ENCODE results near the gene MICU2.
A peak's percentile ranks its signal among the peaks of the same experiment; 100 is the strongest.

The MICU2 gene

GRCh38 chr13:21616205-21616866 is 12.4 kb upstream of the MICU2 start:
- Histone ChIP-seq H3K9ac (ENCODE audit: low read depth, low read length, poor library complexity) (no peak overlapping the region), H3K4me2 (ENCODE audit: insufficient read depth, low read length, poor library complexity, severe bottlenecking) (no peak overlapping the region), H4K91ac (ENCODE audit: low read depth, low read length, poor library complexity) (no peak overlapping the region), H2BK5ac (ENCODE audit: low read length) (no peak overlapping the region), H2BK15ac (ENCODE audit: low read length) (no peak overlapping the region), H2BK120ac (ENCODE audit: low read depth, low read length) (no peak overlapping the region), H3K9me3 (replicated peaks in 1 of 2; ENCODE audit: control insufficient read depth in 2 of 2, insufficient read depth in 1 of 2, low read depth in 1 of 2, low read length in 2 of 2) (no peaks in the 10 kb centered on the region), H3K79me1 (ENCODE audit: low read depth, low read length) (no peaks in the 10 kb centered on the region), H3K4ac (ENCODE audit: low read length) (no peak overlapping the region), H4K8ac (ENCODE audit: low read depth, low read length) (no peak overlapping the region), H2AFZ (ENCODE audit: low read length) (peak overlapping the region; percentile 73), H3K4me1 (ENCODE audit: control insufficient read depth in 2 of 2, insufficient read depth in 1 of 2, low read depth in 1 of 2, low read length in 2 of 2) (peaks cover 2 to 8% of the 10 kb centered on the region in 2 donors), H2BK12ac (ENCODE audit: low read length) (no peak overlapping the region), H3K23ac (ENCODE audit: low read depth, low read length, poor library complexity) (no peak overlapping the region), H2AK5ac (ENCODE audit: low read depth, low read length) (no peak overlapping the region), H3K36me3 (replicated peaks in 1 of 2; ENCODE audit: control insufficient read depth in 2 of 2, insufficient read depth in 2 of 2, low read length in 2 of 2) (no peaks in the 10 kb centered on the region), H3K4me3 (ENCODE audit: low read length in 2 of 2) (no peak overlapping the region), H3K27me3 (ENCODE audit: control insufficient read depth in 3 of 3, insufficient read depth in 3 of 3, low read depth in 1 of 3, low read length in 3 of 3) (no peaks in the 10 kb centered on the region), H3K18ac (ENCODE audit: low read length) (no peak overlapping the region), H3K14ac (ENCODE audit: low read length) (no peak overlapping the region), H3K27ac (replicated peaks; ENCODE audit: low read length) (no peak overlapping the region)
- 100% methylated on average over 1 of the region's 5 CpGs; no CpG with 5 or more reads in 1 of the 2 donors for WGBS, 2 donors (ENCODE audit: extremely low coverage in 2 of 2, insufficient read length in 2 of 2, insufficient replicate concordance in 1 of 2)
- DNase-seq (ENCODE audit: low spot score) = no peak

- H4K91ac ChIP-seq (ENCODE audit: low read depth, low read length, poor library complexity) = no peak overlapping the region
- H2AFZ ChIP-seq (ENCODE audit: low read length) = no peak overlapping the region
- H3K9ac ChIP-seq (ENCODE audit: low read depth, low read length, poor library complexity) = no peak overlapping the region
- no peak overlapping the region for H3K18ac ChIP-seq (ENCODE audit: low read length)
- H3K27me3 ChIP-seq (ENCODE audit: control insufficient read depth in 3 of 3, insufficient read depth in 3 of 3, low read depth in 1 of 3, low read length in 3 of 3) = no peaks in the 10 kb centered on the region
- H4K8ac ChIP-seq (ENCODE audit: low read depth, low read length) = no peak overlapping the region
- H3K9me3 ChIP-seq (replicated peaks in 1 of 2; ENCODE audit: control insufficient read depth in 2 of 2, insufficient read depth in 1 of 2, low read depth in 1 of 2, low read length in 2 of 2) = no peaks in the 10 kb centered on the region
- H3K23ac ChIP-seq (ENCODE audit: low read depth, low read length, poor library complexity) = no peak overlapping the region
- no peak overlapping the region for H2BK12ac ChIP-seq (ENCODE audit: low read length)
- peaks cover 2 to 8% of the 10 kb centered on the region in 2 donors for H3K4me1 ChIP-seq (ENCODE audit: control insufficient read depth in 2 of 2, insufficient read depth in 1 of 2, low read depth in 1 of 2, low read length in 2 of 2)
- no peak overlapping the region for H3K14ac ChIP-seq (ENCODE audit: low read length)
- H3K4me2 ChIP-seq (ENCODE audit: insufficient read depth, low read length, poor library complexity, severe bottlenecking) = no peak overlapping the region
- DNase-seq (ENCODE audit: low spot score) = no peak
- H3K27ac ChIP-seq (replicated peaks; ENCODE audit: low read length) = no peak overlapping the region
- H3K79me1 ChIP-seq (ENCODE audit: low read depth, low read length) = no peaks in the 10 kb centered on the region
- no peak overlapping the region for H3K4me3 ChIP-seq (ENCODE audit: low read length in 2 of 2)
- H2AK5ac ChIP-seq (ENCODE audit: low read depth, low read length) = no peak overlapping the region
- no peaks in the 10 kb centered on the region for H3K36me3 ChIP-seq (replicated peaks in 1 of 2; ENCODE audit: control insufficient read depth in 2 of 2, insufficient read depth in 2 of 2, low read length in 2 of 2)
- WGBS, 2 donors (ENCODE audit: extremely low coverage in 2 of 2, insufficient read length in 2 of 2, insufficient replicate concordance in 1 of 2) = no CpG with 5 or more reads among the region's 2 CpGs
- H2BK120ac ChIP-seq (ENCODE audit: low read depth, low read length) = no peak overlapping the region
- no peak overlapping the region for H3K4ac ChIP-seq (ENCODE audit: low read length)
- H2BK15ac ChIP-seq (ENCODE audit: low read length) = no peak overlapping the region
- no peak overlapping the region for H2BK5ac ChIP-seq (ENCODE audit: low read length)
Measured at GRCh38 chr13:21615427-21615826, 11.5 kb upstream of the MICU2 start.

DNA sequence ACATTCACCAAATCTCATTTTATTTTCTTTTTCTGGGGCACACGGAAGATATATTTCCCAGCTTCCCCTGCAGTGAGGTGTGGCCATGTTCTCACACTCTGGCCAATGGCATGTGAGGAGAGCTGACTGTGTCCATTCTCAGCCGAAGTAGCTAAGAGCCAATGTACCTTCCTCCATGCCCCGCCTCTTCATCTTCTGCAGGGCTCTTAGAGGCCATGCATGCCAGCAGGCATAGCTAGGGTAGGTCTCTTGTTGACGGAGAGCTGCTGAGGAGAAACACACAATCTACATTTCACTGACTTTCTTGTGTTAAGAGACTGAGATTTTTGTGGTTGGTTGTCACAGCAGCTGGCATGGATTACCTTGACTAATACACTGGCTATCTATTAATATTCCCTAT is 9.8 kb upstream of the MICU2 start:
- Histone ChIP-seq H3K27me3 (ENCODE audit: control insufficient read depth in 3 of 3, insufficient read depth in 3 of 3, low read depth in 1 of 3, low read length in 3 of 3) (no peaks in the 10 kb centered on the region), H2AK5ac (ENCODE audit: low read depth, low read length) (no peak overlapping the region), H3K27ac (replicated peaks; ENCODE audit: low read length) (no peak overlapping the region), H3K36me3 (replicated peaks in 1 of 2; ENCODE audit: control insufficient read depth in 2 of 2, insufficient read depth in 2 of 2, low read length in 2 of 2) (no peaks in the 10 kb centered on the region), H3K4me3 (ENCODE audit: low read length in 2 of 2) (no peak overlapping the region), H3K4me2 (ENCODE audit: insufficient read depth, low read length, poor library complexity, severe bottlenecking) (no peak overlapping the region), H4K91ac (ENCODE audit: low read depth, low read length, poor library complexity) (no peak overlapping the region), H3K23ac (ENCODE audit: low read depth, low read length, poor library complexity) (no peak overlapping the region), H2BK120ac (ENCODE audit: low read depth, low read length) (no peak overlapping the region), H3K9me3 (replicated peaks in 1 of 2; ENCODE audit: control insufficient read depth in 2 of 2, insufficient read depth in 1 of 2, low read depth in 1 of 2, low read length in 2 of 2) (no peaks in the 10 kb centered on the region), H3K4me1 (ENCODE audit: control insufficient read depth in 2 of 2, insufficient read depth in 1 of 2, low read depth in 1 of 2, low read length in 2 of 2) (peaks cover 2 to 8% of the 10 kb centered on the region in 2 donors), H3K4ac (ENCODE audit: low read length) (no peak overlapping the region), H2AFZ (ENCODE audit: low read length) (no peak overlapping the region), H2BK15ac (ENCODE audit: low read length) (no peak overlapping the region), H2BK12ac (ENCODE audit: low read length) (no peak overlapping the region), H3K14ac (ENCODE audit: low read length) (no peak overlapping the region), H3K9ac (ENCODE audit: low read depth, low read length, poor library complexity) (no peak overlapping the region), H4K8ac (ENCODE audit: low read depth, low read length) (no peak overlapping the region), H2BK5ac (ENCODE audit: low read length) (no peak overlapping the region), H3K18ac (ENCODE audit: low read length) (no peak overlapping the region), H3K79me1 (ENCODE audit: low read depth, low read length) (no peaks in the 10 kb centered on the region)
- no peak for DNase-seq (ENCODE audit: low spot score)
- WGBS, 2 donors (ENCODE audit: extremely low coverage in 2 of 2, insufficient read length in 2 of 2, insufficient replicate concordance in 1 of 2) = no CpG with 5 or more reads among the region's 4 CpGs

GRCh38 chr13:21611385-21611784 is 7.4 kb upstream of the MICU2 start:
- H3K4ac ChIP-seq (ENCODE audit: low read length) = no peak overlapping the region
- no peak for DNase-seq (ENCODE audit: low spot score)
- H3K27ac ChIP-seq (replicated peaks; ENCODE audit: low read length) = no peak overlapping the region
- H3K36me3 ChIP-seq (replicated peaks in 1 of 2; ENCODE audit: control insufficient read depth in 2 of 2, insufficient read depth in 2 of 2, low read length in 2 of 2) = no peaks in the 10 kb centered on the region
- no peak overlapping the region for H4K8ac ChIP-seq (ENCODE audit: low read depth, low read length)
- WGBS, 2 donors (ENCODE audit: extremely low coverage in 2 of 2, insufficient read length in 2 of 2, insufficient replicate concordance in 1 of 2) = no CpG with 5 or more reads among the region's 21 CpGs
- H3K9me3 ChIP-seq (replicated peaks in 1 of 2; ENCODE audit: control insufficient read depth in 2 of 2, insufficient read depth in 1 of 2, low read depth in 1 of 2, low read length in 2 of 2) = no peaks in the 10 kb centered on the region
- H3K9ac ChIP-seq (ENCODE audit: low read depth, low read length, poor library complexity) = no peak overlapping the region
- no peaks in the 10 kb centered on the region for H3K27me3 ChIP-seq (ENCODE audit: control insufficient read depth in 3 of 3, insufficient read depth in 3 of 3, low read depth in 1 of 3, low read length in 3 of 3)
- no peak overlapping the region for H3K18ac ChIP-seq (ENCODE audit: low read length)
- H2BK120ac ChIP-seq (ENCODE audit: low read depth, low read length) = no peak overlapping the region
- peaks cover 0 to under 1% of the 10 kb centered on the region in 2 donors for H3K4me1 ChIP-seq (ENCODE audit: control insufficient read depth in 2 of 2, insufficient read depth in 1 of 2, low read depth in 1 of 2, low read length in 2 of 2)
- no peak overlapping the region for H2AFZ ChIP-seq (ENCODE audit: low read length)
- H2AK5ac ChIP-seq (ENCODE audit: low read depth, low read length) = no peak overlapping the region
- no peak overlapping the region for H2BK15ac ChIP-seq (ENCODE audit: low read length)
- peak overlapping the region; percentile 43 for H3K23ac ChIP-seq (ENCODE audit: low read depth, low read length, poor library complexity)
- no peak overlapping the region for H3K14ac ChIP-seq (ENCODE audit: low read length)
- no peak overlapping the region for H4K91ac ChIP-seq (ENCODE audit: low read depth, low read length, poor library complexity)
- no peak overlapping the region for H2BK5ac ChIP-seq (ENCODE audit: low read length)
- no peaks in the 10 kb centered on the region for H3K79me1 ChIP-seq (ENCODE audit: low read depth, low read length)
- H3K4me2 ChIP-seq (ENCODE audit: insufficient read depth, low read length, poor library complexity, severe bottlenecking) = no peak overlapping the region
- H3K4me3 ChIP-seq (ENCODE audit: low read length in 2 of 2) = no peak overlapping the region
- no peak overlapping the region for H2BK12ac ChIP-seq (ENCODE audit: low read length)
